ENCODE measurements around the gene DMBT1.

DMBT1 gene

DNA sequence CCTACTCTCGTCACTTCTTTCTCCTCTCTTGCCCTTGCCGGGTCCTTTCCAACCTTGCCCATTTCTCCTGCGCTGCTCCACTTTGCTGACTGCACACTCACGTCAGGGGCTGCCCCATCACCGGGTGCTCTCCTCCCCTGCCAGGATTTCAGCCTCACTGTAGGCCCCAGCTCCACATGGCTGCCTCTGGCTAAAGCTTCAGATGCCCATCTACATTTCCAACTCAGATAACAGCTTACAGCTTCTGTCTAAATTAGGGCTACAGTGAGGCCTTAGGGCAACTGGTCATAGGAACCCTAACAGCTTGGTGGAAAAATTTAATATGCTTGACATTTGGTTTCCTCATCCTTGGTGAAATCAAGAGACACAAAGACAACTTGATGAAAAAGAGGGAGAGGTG is 113.2 kb downstream of the DMBT1 start:
- no peak for DNase-seq (ENCODE audit: low read depth)
- TF ChIP-seq, protein P1, sequence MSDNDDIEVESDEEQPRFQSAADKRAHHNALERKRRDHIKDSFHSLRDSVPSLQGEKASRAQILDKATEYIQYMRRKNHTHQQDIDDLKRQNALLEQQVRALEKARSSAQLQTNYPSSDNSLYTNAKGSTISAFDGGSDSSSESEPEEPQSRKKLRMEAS (IDR thresholded peaks at IDR 0.05; ENCODE audit: low read depth, low read length): no peak
- TF ChIP-seq MYC (IDR thresholded peaks at IDR 0.05; ENCODE audit: low read depth, low read length) (no peak), POLR2A (IDR thresholded peaks at IDR 0.05; ENCODE audit: extremely low read depth, insufficient read length) (no peak)
- TF ChIP-seq, protein P2, sequence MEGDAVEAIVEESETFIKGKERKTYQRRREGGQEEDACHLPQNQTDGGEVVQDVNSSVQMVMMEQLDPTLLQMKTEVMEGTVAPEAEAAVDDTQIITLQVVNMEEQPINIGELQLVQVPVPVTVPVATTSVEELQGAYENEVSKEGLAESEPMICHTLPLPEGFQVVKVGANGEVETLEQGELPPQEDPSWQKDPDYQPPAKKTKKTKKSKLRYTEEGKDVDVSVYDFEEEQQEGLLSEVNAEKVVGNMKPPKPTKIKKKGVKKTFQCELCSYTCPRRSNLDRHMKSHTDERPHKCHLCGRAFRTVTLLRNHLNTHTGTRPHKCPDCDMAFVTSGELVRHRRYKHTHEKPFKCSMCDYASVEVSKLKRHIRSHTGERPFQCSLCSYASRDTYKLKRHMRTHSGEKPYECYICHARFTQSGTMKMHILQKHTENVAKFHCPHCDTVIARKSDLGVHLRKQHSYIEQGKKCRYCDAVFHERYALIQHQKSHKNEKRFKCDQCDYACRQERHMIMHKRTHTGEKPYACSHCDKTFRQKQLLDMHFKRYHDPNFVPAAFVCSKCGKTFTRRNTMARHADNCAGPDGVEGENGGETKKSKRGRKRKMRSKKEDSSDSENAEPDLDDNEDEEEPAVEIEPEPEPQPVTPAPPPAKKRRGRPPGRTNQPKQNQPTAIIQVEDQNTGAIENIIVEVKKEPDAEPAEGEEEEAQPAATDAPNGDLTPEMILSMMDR (IDR thresholded peaks at IDR 0.05; ENCODE audit: low read depth, low read length): no peak
- H3K4me3 ChIP-seq (ENCODE audit: low read depth, low read length): no peak overlapping the region

DNA sequence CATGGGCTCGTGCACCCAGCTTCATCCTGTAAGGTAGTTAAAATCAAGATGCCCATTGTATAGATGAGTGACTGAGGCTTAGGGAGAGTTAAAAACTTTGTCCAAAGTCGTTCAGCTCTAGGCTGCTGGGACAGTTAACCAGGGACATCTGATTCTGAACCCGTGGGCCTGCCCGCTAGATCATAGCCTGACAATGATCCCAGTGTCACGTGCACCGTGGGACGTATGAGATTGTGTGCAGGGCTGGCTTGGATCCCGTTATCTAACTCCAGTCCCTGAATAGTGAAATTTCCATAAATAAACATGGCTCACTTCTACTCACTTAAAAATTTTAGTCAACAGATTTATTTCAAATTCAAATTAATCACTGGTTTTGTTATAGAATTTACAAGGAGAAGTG is 114.2 kb downstream of the DMBT1 start:
- TF ChIP-seq POLR2A (IDR thresholded peaks at IDR 0.05; ENCODE audit: extremely low read depth, insufficient read length): no peak
- TF ChIP-seq, protein P1 (IDR thresholded peaks at IDR 0.05; ENCODE audit: low read depth, low read length): no peak
- TF ChIP-seq, protein P2 (IDR thresholded peaks at IDR 0.05; ENCODE audit: low read depth, low read length): no peak
- TF ChIP-seq MYC (IDR thresholded peaks at IDR 0.05; ENCODE audit: low read depth, low read length): no peak
- no peak for DNase-seq (ENCODE audit: low read depth)
- H3K4me3 ChIP-seq (ENCODE audit: low read depth, low read length): no peak overlapping the region

DNA sequence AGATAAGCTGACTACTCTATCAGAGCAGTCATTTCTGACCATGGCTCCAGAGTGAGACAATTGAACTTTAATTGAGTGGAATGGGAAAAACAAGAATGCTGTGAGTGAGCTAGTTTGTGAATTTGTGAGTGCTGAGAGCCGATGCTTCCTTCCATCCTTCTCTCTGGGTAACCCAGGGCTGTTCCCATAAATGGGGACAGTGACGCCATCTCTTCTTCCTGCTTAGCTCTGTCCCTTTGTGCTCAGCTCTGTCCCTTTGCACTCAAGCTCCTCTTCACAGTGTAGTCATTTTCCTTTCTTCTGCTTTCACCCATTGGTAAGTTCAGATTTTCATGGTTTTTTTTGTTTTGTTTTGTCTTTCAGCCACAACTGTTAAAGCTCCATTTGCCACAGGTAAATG is 114.7 kb downstream of the DMBT1 start:
- DNase-seq (ENCODE audit: low read depth): no peak
- TF ChIP-seq MYC (IDR thresholded peaks at IDR 0.05; ENCODE audit: low read depth, low read length) (no peak), POLR2A (IDR thresholded peaks at IDR 0.05; ENCODE audit: extremely low read depth, insufficient read length) (no peak)
- TF ChIP-seq, protein P1 (IDR thresholded peaks at IDR 0.05; ENCODE audit: low read depth, low read length): no peak
- TF ChIP-seq, protein P2 (IDR thresholded peaks at IDR 0.05; ENCODE audit: low read depth, low read length): no peak
- H3K4me3 ChIP-seq (ENCODE audit: low read depth, low read length): no peak overlapping the region

DNA sequence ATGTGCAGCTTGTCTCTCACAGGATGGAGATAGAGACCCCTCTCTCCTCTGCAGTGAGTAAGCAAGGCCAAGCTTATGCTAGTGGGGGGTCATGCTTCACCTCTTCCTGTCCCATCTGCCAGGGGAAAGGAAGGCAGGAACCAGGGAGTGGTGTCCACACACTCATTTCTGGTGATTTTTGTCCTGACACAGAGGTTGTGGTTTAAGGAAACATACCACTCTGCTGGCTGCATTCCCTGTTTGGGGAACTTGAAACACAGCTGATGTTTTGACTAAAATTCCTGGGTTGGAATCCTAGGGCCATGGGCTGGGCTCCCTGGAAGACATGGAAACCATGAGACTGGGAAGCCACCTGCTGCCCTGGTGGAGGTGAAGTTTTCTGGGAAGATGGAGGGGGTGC is 117.7 kb downstream of the DMBT1 start:
- TF ChIP-seq POLR2A (IDR thresholded peaks at IDR 0.05; ENCODE audit: extremely low read depth, insufficient read length): no peak
- TF ChIP-seq, protein P1 (IDR thresholded peaks at IDR 0.05; ENCODE audit: low read depth, low read length): no peak
- no peak for TF ChIP-seq MYC (IDR thresholded peaks at IDR 0.05; ENCODE audit: low read depth, low read length)
- TF ChIP-seq, protein P2 (IDR thresholded peaks at IDR 0.05; ENCODE audit: low read depth, low read length): no peak
- no peak for DNase-seq (ENCODE audit: low read depth)
- no peak overlapping the region for H3K4me3 ChIP-seq (ENCODE audit: low read depth, low read length)

DNA sequence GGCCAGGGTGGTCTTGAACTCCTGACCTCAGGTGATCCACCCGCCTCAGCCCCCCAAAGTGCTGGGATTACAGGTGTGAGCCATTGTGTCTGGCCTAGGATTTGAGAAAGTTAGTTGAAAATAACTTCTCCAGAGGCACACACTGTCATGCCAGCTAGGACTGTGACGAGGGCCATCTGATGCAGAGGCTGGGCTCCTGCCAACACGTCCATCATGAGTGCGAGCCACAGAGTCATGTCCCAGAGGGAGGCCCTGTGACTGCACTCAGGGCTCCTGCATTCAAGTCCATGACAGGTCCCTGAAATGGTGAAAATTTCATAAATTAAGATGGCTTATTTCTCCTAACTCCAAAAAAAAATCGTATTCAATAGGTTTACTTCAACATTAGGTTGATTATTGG is 122.0 kb downstream of the DMBT1 start:
- no peak overlapping the region for H3K4me3 ChIP-seq (ENCODE audit: low read depth, low read length)
- no peak for DNase-seq (ENCODE audit: low read depth)
- TF ChIP-seq MYC (IDR thresholded peaks at IDR 0.05; ENCODE audit: low read depth, low read length): no peak
- TF ChIP-seq, protein P2 (IDR thresholded peaks at IDR 0.05; ENCODE audit: low read depth, low read length): no peak
- no peak for TF ChIP-seq POLR2A (IDR thresholded peaks at IDR 0.05; ENCODE audit: extremely low read depth, insufficient read length)
- TF ChIP-seq, protein P1 (IDR thresholded peaks at IDR 0.05; ENCODE audit: low read depth, low read length): no peak

Measured in NB4 (cell line).